Measurements from ENCODE around the gene FGF5.

DNA sequence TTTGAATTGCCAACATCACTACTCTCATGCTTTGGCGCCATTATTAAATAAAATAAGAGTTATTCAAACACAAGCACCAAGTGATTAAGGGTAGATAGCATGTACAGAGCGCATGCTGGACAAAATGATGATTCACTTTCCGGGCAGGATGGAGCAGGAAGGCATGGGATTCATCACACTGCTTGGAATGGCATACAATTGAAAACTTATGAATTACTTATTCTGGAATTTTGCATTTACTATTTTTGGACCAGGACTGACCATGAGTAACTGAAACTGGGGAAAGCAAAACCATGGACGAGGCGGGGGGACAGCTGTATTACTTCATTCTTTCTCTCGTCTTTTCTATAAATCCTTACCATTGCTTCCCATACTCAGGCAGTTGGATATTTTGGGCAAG lies 28.5 kb upstream of the FGF5 start:
- TF ChIP-seq YY1 (IDR thresholded peaks at IDR 0.05; ENCODE audit: insufficient read depth, insufficient read length) (no peak), ZNF274 (IDR thresholded peaks at IDR 0.05; ENCODE audit: low read depth, low read length) (no peak), SUZ12 (IDR thresholded peaks at IDR 0.05; ENCODE audit: extremely low read depth, insufficient read depth, insufficient read length) (no peak)

Measured in NT2/D1 (cell line).